Measurements from ENCODE around the gene SPON1. TPM values are rescaled to one million over a fixed set of nuclear protein-coding genes. Genes with fewer than 3 reads are reported as not detected.

The SPON1 gene
- total RNA-seq, 1 experiment from 2014 or later = 0.20 TPM

GRCh38 chr11:14141676-14142075, 179.2 kb downstream of the SPON1 start:
- H3K9me3 Mint-ChIP-seq = no peaks in the 10 kb centered on the region
- no peaks in the 10 kb centered on the region for H3K23me2 ChIP-seq (ENCODE audit: insufficient read length, low read depth, low read length, poor library complexity, severe bottlenecking)
- no peaks in the 10 kb centered on the region for H3K9me3 ChIP-seq (ENCODE audit: control insufficient read depth, low read depth, low read length)
- WGBS (ENCODE audit: extremely low coverage, insufficient read length, low lambda C conversion rate) = no CpG with 5 or more reads among the region's 1 CpG
- H3K4ac ChIP-seq (ENCODE audit: low read depth, low read length) = no peak overlapping the region
- no peak overlapping the region for H2BK5ac ChIP-seq (ENCODE audit: insufficient read length, low read length)
- H2BK15ac ChIP-seq (ENCODE audit: low read depth, low read length) = no peak overlapping the region
- no peak overlapping the region for H2BK120ac ChIP-seq (ENCODE audit: low read depth, low read length, poor library complexity, severe bottlenecking)
- no peak overlapping the region for H3K4me2 ChIP-seq (ENCODE audit: insufficient read depth, insufficient read length, low read length)
- H4K20me1 ChIP-seq (ENCODE audit: control insufficient read depth, insufficient read depth, insufficient read length) = no peaks in the 10 kb centered on the region
- peaks cover 4% of the 10 kb centered on the region in 2 experiments for H3K4me1 Mint-ChIP-seq
- H4K91ac ChIP-seq (ENCODE audit: insufficient read length, low read depth, low read length) = no peak overlapping the region
- no peak for TF ChIP-seq CTCF (conservative IDR thresholded peaks at IDR 0.05)
- no peak overlapping the region for H3K56ac ChIP-seq (ENCODE audit: insufficient read length, low read depth, low read length)
- no peaks in the 10 kb centered on the region for H3K79me1 ChIP-seq (ENCODE audit: insufficient read depth, low read depth, low read length, poor library complexity, severe bottlenecking)
- no peaks in the 10 kb centered on the region for H3K4me1 ChIP-seq (ENCODE audit: insufficient read depth, low read length)
- H3K27ac ChIP-seq (ENCODE audit: insufficient read length, low read depth, low read length) = no peak overlapping the region
- no peak overlapping the region for H2BK12ac ChIP-seq (ENCODE audit: insufficient read length, low read depth, low read length)
- H2AFZ ChIP-seq (ENCODE audit: low read length) = no peak overlapping the region
- no peak overlapping the region for H3K9ac ChIP-seq (ENCODE audit: extremely low read depth, insufficient read length, low read length)
- no peak overlapping the region for H3K4me3 Mint-ChIP-seq
- no peak overlapping the region for H4K8ac ChIP-seq (replicated peaks; ENCODE audit: insufficient read length, low read depth, low read length)
- peaks cover 2% of the 10 kb centered on the region; the same call in 1 of the 2 replicates for H3K27me3 Mint-ChIP-seq (ENCODE audit: low read depth)
- H3K79me2 ChIP-seq (ENCODE audit: insufficient read depth, low read length) = no peaks in the 10 kb centered on the region
- no peaks in the 10 kb centered on the region; a peak in 1 of 7 replicates for H3K36me3 Mint-ChIP-seq (ENCODE audit: insufficient read depth in 1 of 3, low read depth in 3 of 3)
- DNase-seq = no peak
- H3K18ac ChIP-seq (ENCODE audit: insufficient read length, low read depth, low read length) = no peak overlapping the region
- no peak overlapping the region for H4K5ac ChIP-seq (ENCODE audit: insufficient read length, low read depth, low read length)
- H3K27me3 ChIP-seq (ENCODE audit: insufficient read depth, low read length) = no peaks in the 10 kb centered on the region
- no peak overlapping the region for H3K14ac ChIP-seq (ENCODE audit: insufficient read depth, low read length)
- H3T11ph ChIP-seq (ENCODE audit: low read length) = no peak overlapping the region
- H2BK20ac ChIP-seq (ENCODE audit: low read depth, low read length, poor library complexity, severe bottlenecking) = no peak overlapping the region
- H3K23ac ChIP-seq (ENCODE audit: insufficient read length, low read depth, low read length) = no peak overlapping the region
- H3K27ac Mint-ChIP-seq = no peak overlapping the region
- H2AK5ac ChIP-seq (ENCODE audit: insufficient read length, low read length) = no peak overlapping the region

All from H9 (cell line).